T-helper 1 cell treated with Interleukin-12 subunit alpha and Interleukin-12 subunit beta and Interleukin-4 antibody, amounts not matched to agents 30 ng/mL and 1 ng/mL, for 36 hours (primary cell): ENCODE measurements around the gene IARS2. TPM values are rescaled to one million over a fixed set of nuclear protein-coding genes. Genes with fewer than 3 reads are reported as not detected.
"Not testable (repeated sequence)": the region's sequence is repeated elsewhere in the genome, so short reads cannot be mapped to it uniquely, and the experiment has no call there.

ENCODE experiments used
- intact Hi-C: fragments of 100-400 bp; cut with micrococcal nuclease; formaldehyde crosslinking; loops from one replicate; pipeline ENCODE4 v1.15.1; 2024
- total RNA-seq: library from RNA; stranded (reverse); gene quantifications from 2 replicates; pipeline ENCODE4 v1.2.3, GENCODE V29; 2022

The IARS2 gene
- total RNA-seq, 1 donor from 2014 or later = 53.4 TPM

DNA sequence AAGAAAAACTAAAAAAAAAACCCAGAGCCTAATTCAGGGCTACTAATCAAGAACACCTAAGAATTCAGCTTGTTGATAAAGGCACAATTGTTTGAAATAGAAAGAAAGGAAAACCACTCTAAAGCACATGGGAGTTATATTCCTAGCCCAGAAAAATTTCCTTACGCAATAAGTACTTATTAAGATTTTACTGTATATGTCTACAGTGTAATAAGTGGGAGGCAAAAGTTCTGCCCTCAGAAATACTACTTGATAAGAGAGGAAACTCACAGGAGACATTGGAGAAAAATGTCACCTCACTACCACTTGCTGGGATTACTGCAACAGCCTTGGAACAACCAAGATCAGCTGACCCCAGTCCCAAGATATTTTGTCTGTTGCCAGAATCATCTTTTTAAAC is 66.1 kb downstream of the IARS2 start:
- intact Hi-C loops = no loop called here

DNA sequence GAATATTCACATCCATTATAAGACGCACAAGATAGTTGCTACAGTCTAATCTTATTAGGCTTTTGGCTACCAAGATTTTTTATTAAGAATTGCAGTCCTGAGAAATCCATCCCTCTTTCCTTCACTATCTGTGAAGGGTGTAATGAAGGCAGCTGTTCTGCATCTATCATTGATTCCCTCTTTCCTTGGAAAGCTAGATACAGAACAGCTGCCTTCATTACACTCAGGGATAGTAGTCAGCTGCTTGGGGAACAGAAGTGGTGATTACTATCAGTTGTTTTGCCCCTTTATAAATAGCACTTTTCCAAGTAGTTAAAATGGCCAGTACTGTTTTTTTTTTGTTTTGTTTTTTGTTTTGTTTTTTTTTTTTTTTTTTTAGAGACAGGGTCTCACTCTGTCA is 70.2 kb downstream of the IARS2 start:
- intact Hi-C loops = no loop called here

DNA sequence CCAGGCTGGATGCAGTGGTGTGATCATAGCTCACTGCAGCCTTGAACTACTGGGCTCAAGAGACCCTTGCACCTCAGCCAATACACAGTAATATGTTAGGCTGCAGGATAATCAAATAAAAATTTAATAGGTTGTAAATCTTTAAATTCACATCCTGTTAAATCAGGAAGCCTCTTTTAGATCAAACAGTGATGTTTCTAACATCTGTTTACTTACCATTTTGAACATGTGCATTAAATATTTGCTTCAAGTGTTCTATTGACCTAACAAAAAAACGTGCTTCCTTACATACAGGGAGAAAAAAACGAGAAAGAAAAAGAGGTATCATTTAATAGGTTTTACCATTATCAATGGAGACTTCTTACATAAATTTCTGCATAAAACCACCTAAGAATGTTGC is 70.6 kb downstream of the IARS2 start:
- intact Hi-C loops = no loop called here

DNA sequence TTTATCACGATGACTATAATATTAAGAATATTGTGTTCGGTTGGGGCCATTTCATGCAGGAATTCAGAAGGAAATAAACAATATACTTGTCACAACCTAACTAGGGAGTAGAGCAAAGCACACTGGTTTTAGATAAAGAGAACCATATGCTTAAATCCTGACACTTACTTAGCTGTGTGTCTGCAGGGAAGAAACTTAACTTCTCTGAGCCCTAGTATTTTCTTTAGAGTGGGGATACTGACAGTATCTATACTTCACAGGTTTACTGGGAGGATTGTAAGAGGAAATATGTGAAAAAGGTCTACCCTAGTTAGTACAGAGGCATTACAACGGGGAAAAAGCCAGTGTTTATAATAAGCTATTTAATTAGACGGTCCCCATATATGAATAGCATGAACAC is 72.9 kb downstream of the IARS2 start:
- intact Hi-C loops = no loop called here

DNA sequence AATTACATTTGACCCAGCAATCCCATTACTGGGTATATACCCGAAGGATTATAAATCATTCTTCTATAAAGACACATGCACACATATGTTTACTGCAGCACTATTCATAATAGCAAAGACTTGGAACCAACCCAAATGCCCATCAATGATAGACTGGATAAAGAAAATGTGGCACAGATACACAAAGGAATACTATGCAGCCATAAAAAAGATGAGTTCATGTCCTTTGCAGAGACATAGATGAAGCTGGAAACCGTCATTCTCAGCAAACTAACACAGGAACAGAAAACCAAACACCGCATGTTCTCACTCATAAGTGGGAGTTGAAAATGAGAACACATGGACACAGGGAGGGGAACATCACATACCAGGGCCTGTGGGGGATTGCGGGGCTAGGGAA is 76.0 kb downstream of the IARS2 start:
- intact Hi-C loops = not testable (repeated sequence)

DNA sequence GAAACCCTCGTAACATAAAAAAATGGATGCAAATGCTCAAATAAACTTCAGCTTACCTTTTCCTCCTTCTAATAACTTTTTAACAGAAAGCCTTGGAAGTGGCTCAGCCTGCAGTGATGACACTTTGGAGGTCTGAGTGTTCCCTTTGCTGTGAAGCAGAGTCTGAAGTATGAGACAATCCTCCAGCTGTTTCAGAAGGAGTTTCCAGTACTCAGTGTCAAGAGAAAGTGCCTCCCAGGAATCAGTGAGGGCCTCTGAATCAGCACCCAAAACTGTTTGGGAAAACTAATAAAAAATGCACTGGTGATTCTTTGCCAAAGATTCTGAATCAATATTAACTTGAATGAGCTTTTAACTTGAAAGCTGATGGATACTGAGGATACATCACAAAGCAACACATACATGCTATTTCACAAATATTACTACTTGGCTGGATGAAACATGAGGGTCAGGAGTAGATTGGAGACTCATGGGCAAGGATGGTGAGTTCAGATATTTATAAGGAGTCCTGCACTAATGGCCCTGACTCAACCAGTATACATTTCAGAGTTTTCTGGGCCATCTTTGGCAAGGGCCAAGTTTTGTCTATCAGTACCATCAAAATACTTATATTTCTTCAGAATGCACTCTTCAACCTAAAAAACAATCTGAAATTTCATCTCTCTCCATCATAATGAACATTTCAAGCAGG is 77.0 kb downstream of the IARS2 start:
- intact Hi-C loops = no loop called here

DNA sequence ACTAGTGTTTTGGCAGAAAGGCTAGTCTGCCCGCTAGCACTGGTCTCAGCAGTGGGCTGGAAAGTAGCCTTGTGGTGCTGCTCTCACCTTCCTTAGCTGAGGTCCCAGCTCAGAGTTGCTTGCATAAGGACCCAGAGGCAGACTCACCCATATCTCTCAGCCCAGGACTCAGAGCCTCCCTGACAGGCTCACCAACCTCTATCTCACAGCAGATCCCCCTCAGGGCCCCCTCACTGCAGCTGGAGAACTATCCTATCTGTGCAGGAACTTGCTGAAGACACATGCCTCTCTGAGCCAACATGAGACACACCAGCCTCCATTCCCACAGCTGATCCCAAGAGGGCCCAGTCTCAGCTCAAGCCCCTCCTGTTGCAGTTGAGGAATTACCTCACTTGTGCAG is 82.6 kb downstream of the IARS2 start:
- intact Hi-C loops = no loop called here

DNA sequence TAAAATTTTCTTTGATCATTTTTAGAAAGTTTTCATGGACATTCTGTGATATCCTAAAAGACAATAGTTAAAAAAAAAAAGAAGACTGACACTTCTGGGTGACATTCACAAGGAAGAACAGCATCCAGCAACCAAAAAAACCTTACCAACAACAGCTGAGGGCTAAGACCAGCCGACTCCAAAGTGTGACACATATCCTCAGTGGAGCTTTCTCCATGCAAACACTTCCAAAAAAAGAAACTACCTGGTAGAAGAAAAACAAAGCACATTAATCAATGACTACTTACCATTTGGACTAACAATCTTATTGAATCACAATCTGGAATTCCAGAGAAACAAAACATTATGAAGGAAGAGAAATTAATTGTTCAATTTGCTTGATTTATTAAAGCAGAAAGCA is 88.2 kb downstream of the IARS2 start:
- intact Hi-C loops = no loop called here

DNA sequence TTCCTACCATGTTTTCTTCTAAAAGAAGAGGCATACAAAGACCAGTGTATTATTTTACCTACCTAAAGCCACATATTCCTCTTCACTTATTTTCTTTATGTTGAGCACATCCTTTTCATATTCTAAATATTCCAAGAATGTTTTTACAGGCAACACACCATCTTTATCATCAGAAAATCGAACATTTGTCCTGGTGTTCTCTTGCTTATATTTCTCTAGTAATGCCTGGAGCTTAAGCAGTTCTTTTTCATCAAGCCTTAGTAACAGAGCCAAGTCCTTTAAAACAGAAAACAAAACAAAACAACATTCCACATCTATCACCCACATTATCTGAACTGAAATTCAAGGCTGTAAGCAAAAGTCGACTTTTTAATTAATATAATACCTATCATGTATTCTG is 88.7 kb downstream of the IARS2 start:
- intact Hi-C loops = no loop called here

DNA sequence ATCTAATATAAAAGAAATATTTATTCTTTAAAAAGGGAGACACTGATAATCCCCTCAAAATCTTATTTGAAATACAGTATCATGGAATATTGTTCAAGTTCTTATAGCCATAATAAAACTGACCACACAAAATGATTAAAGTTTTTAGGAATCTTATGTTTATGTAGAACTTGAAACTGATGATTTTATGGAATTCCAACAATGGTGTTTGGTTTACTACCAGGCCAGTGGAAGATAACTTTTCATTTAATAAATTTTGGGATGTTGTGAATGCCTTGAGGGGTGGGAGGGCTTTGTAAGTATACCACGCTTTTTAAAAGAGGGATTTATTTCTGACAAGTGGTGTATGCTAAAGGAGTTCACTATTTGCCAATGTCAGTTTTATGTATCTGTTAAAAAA is 90.6 kb downstream of the IARS2 start:
- intact Hi-C loops = no loop called here

DNA sequence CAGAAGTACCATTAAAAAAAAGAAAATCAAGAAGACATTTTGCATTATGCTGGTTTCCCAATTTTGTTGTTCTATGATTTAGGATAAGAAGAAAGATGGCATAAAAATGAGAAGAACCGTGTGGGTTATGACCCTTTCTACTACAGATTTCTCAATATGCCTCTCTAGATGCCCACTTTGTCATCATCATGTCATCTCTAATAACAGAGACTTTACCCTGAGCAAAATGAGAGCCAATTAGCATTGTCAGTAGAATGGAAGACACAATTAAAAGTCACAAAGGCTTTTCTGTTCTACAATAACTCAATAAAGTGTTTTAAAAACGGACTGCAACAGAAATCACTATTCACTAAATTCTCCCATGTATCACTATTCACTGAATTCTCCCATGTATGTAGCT is 92.8 kb downstream of the IARS2 start:
- intact Hi-C loops = no loop called here

DNA sequence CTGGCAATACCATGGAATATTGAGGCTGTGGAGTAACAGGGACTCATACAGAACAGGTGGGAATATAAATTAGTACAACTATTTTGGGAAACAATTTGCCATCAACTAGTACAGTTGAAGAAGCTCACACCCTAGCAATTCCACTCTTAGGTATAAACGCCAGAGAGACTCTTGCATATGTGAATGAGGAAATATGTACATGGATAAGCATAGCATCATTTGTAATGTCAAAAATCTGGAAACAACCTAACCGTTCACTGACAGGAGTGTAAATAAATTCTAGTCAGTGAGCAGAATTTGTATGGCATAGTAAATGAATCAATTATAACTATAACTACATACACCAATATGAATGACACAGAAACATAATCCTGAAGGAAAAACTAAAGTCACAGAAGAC is 94.6 kb downstream of the IARS2 start:
- intact Hi-C loops = no loop called here

DNA sequence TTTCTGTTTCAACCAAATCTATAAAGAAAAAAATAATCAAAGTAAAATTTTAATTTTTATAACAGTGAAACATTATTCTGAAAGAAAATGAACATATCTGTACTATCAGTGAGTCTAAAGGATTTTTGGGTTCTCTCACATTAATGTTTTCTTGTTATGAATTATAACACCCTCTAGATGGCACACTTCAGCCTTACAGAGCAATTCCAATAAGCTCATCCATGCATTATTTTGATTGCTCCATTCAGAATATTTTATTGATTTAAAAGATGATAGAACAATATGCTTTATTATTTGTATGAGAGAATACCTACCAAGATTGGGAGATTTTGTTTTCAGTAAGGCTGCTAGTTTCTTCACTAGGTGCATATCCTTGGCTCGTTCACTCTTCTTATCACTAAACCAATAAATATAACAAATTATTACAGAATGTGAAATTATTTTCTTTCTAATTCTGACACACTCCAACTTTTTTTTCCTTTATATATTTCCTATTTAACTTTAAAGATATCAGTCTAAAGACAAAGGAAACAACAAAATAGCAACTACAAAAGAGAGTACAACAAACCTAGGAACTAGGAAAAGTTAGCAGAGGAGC is 95.9 kb downstream of the IARS2 start:
- intact Hi-C loops = loop anchor here (1.0 to 5.0 kb wide), 3 partner anchors 199 to 587 kb away; no protein-coding TSS in a partner anchor

DNA sequence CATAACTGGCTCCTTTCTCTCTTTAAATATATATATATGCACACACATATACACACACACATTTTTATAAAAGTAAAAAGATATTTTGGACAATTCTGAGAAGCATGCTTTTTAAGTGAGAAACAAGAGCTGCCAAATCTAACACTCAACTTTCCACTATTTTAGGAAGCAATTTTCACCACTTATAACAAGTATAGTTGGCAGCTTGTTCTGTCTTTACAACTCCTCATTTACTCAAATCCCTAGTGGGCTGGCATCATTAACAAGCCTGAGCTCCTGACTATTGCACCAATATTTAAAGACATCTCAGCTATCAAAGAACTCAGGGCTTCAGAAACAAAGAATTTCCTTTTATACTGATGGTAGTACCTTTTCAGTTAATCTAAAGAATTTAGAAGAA is 101.8 kb downstream of the IARS2 start:
- intact Hi-C loops = no loop called here

Other genes with a start within 250 kb of the IARS2 start
- gene SLC30A10, start 165.6 kb upstream of the IARS2 start, total RNA-seq = not detected in 2 replicates
- 110 and 122 TPM in 2 replicates for gene EPRS1, start 47.6 kb upstream of the IARS2 start, total RNA-seq
- 21.5 and 25.1 TPM in 2 replicates for gene BPNT1, start 4.3 kb upstream of the IARS2 start, total RNA-seq
- 49.1 and 58.2 TPM in 2 replicates for gene RAB3GAP2, start 178.3 kb downstream of the IARS2 start, total RNA-seq